GM12874 (cell line): Measurements from ENCODE around the gene RREB1.

Source experiments
- CTCF ChIP-seq: IDR thresholded peaks from 2 replicates; pipeline ENCODE4 v1.5.1; 2011; ENCODE audit warnings: low read depth, mild to moderate bottlenecking, control low read depth, low read length, moderate library complexity; ENCODE audit not compliant: insufficient read depth

Gene RREB1

DNA sequence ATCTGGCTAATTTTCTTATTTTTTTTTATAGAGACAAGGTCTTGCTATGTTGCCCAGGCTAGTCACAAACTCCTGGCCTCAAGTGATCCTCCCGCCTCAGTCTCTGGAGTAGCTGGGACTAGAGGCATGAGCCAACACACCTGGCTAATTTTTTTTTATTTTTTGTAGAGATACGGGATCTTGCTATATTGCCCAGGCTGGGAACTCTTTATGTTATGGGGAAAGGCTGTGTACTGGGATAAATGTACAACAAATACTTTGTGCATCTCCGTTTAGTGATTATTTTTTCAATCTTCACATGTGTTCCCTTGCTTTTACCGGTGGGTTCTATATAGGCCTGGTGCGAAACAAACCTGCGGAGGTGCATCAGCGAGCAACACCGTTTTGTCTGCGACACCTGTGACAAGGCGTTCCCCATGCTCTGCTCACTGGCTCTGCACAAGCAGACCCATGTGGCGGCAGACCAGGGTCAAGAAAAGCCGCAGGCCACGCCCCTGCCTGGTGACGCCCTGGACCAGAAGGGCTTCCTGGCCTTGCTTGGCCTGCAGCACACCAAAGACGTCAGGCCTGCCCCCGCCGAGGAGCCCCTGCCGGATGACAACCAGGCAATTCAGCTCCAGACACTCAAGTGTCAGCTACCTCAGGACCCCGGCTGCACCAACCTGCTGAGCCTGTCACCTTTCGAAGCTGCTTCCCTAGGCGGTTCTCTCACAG lies 121.1 kb downstream of the RREB1 start:
- TF ChIP-seq CTCF: no peak

DNA sequence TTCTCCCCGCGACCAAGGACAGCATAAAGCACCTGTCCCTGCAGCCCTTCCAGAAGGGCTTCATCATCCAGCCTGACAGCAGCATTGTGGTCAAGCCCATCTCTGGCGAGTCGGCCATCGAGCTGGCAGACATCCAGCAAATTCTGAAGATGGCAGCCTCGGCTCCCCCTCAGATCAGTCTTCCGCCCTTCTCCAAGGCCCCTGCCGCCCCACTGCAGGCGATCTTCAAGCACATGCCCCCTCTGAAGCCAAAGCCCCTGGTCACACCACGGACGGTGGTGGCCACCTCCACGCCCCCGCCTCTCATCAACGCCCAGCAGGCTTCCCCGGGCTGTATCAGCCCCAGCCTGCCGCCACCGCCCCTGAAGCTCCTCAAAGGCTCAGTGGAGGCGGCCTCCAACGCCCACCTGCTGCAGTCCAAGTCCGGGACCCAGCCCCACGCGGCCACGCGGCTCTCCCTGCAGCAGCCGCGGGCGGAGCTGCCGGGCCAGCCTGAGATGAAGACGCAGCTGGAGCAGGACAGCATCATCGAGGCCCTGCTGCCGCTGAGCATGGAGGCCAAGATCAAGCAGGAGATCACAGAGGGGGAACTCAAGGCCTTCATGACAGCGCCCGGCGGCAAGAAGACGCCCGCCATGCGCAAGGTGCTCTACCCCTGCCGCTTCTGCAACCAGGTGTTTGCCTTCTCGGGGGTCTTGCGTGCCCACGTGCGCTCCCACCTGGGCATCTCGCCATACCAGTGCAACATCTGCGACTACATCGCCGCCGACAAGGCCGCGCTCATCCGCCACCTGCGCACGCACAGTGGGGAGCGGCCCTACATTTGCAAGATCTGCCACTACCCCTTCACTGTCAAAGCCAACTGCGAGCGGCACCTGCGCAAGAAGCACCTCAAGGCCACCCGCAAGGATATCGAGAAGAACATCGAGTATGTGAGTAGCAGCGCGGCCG lies 121.9 kb downstream of the RREB1 start:
- no peak for TF ChIP-seq CTCF

DNA sequence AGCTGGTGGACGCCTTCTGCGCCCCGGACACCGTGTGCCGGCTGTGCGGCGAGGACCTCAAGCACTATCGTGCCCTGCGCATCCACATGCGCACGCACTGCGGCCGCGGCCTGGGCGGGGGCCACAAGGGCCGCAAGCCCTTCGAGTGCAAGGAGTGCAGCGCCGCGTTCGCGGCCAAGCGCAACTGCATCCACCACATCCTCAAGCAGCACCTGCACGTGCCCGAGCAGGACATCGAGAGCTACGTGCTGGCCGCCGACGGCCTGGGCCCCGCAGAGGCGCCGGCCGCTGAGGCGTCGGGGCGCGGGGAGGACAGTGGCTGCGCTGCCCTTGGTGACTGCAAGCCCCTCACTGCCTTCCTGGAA lies 122.5 kb downstream of the RREB1 start:
- TF ChIP-seq CTCF: no peak

GRCh38 chr6:7230956-7231713 lies 123.4 kb downstream of the RREB1 start:
- no peak for TF ChIP-seq CTCF

- no peak for TF ChIP-seq CTCF
These were observed 124.6 kb downstream of the RREB1 start for GRCh38 chr6:7232351-7232750.

GRCh38 chr6:7234547-7234946 lies 126.8 kb downstream of the RREB1 start:
- TF ChIP-seq CTCF: no peak
